NB4 (cell line): ENCODE measurements around the gene LSM7.

Experiments
- MYC ChIP-seq: IDR thresholded peaks from 2 replicates; pipeline ENCODE4 v1.6.1; 2011; ENCODE audit warnings: low read depth, low read length
- POLR2A ChIP-seq: IDR thresholded peaks from 2 replicates; pipeline ENCODE4 v1.6.1; 2011; ENCODE audit warnings: mild to moderate bottlenecking; ENCODE audit not compliant: insufficient read length; ENCODE audit errors: extremely low read depth
- TF ChIP-seq, protein P1 (sequence below): IDR thresholded peaks from one replicate; pipeline ENCODE4 v1.5.1; 2012; ENCODE audit warnings: low read depth, low read length
- TF ChIP-seq, protein P2 (sequence below): IDR thresholded peaks from 2 replicates; pipeline ENCODE4 v1.6.1; 2011; ENCODE audit warnings: low read depth, low read length

DNA sequence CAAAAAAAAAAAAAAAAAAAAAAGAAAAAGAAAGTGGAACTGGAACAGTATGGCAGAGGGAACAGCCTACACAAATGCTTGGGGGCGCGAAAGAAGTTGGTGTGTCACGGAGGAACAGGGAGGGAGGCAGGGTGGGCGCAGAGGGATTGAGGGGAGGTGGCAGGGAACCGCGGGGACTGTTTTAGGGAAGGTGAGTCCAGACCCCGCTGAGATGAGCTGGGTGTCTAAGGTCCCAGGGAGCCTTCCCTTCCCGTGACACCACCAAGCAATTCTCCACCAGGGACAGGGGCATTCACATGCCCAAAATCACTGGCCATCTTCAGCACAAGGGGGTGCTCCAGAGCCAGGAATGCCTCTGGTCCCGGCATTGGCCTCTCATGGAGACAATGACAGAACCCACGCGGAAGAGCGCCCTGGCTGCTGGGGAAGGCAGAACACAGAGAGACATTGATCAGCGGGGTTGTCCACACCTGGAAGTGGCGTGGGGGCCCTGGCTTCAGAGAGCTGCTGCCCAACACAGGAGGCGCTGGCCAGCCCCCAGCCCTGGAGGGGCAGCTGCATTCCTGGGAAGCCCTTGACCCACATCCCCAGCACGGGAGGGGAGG lies 53.4 kb downstream of the LSM7 start:
- TF ChIP-seq, protein P1, sequence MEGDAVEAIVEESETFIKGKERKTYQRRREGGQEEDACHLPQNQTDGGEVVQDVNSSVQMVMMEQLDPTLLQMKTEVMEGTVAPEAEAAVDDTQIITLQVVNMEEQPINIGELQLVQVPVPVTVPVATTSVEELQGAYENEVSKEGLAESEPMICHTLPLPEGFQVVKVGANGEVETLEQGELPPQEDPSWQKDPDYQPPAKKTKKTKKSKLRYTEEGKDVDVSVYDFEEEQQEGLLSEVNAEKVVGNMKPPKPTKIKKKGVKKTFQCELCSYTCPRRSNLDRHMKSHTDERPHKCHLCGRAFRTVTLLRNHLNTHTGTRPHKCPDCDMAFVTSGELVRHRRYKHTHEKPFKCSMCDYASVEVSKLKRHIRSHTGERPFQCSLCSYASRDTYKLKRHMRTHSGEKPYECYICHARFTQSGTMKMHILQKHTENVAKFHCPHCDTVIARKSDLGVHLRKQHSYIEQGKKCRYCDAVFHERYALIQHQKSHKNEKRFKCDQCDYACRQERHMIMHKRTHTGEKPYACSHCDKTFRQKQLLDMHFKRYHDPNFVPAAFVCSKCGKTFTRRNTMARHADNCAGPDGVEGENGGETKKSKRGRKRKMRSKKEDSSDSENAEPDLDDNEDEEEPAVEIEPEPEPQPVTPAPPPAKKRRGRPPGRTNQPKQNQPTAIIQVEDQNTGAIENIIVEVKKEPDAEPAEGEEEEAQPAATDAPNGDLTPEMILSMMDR, result peak; percentile 17
- no peak for TF ChIP-seq POLR2A
- TF ChIP-seq, protein P2, sequence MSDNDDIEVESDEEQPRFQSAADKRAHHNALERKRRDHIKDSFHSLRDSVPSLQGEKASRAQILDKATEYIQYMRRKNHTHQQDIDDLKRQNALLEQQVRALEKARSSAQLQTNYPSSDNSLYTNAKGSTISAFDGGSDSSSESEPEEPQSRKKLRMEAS, result peak; percentile 32; the same call in 1 of the 2 replicates
- no peak for TF ChIP-seq MYC
